K562 (cell line): ENCODE measurements around the gene CCDC93. TPM values are rescaled to one million over a fixed set of nuclear protein-coding genes. Genes with fewer than 3 reads are reported as not detected.

Source experiments
- ATAC-seq: fragments of 200-7000 bp; cut with Tn5 transposase; 3 replicates; pipeline ENCODE4 v1.9.1; 2020; ENCODE audit warnings: moderate library complexity
- BruUV-seq: library from RNA; stranded (reverse); fragments of 400-500 nt; replicated peaks from 2 replicates; lab custom pipeline; 2021; lab: Mats Ljungman, UMichigan
- CTCF ChIA-PET: fragments of 300-600 bp; formaldehyde crosslinking; extraction: SDS; loops from one replicate; lab custom pipeline; 2021; ENCODE audit warnings: low intra/inter-chr PET ratio; lab: Yijun Ruan, JAX
- POLR2A ChIA-PET: fragments of 300-600, 350-650 bp; sonication (Branson Sonifier 250); formaldehyde crosslinking; extraction: SDS; loops from one replicate; lab custom pipeline; 2021; ENCODE audit warnings: antibody characterized with exemption, inconsistent platforms; lab: Yijun Ruan, JAX
- DNase-seq, 4 experiments: peaks; one replicate each; pipeline versions ENCODE4 v3.0.0 to v3.0.0-alpha.2; 2011 to 2018; ENCODE audit warnings: low spot score in 3 of 4, mixed read lengths in 3 of 4; ENCODE audit errors: extremely low read depth in 1 of 4
- FAIRE-seq: peaks from 2 replicates; lab custom pipeline; 2011; peaks lifted over from hg19 to GRCh38; lab: Jason Lieb, UNC
- H2AFZ ChIP-seq: 2 replicates; pipeline ENCODE4 v1.6.0; 2011; ENCODE audit warnings: low read depth, low read length, control low read depth, inconsistent platforms
- H3K27ac ChIP-seq: fragments of 200-600 bp; 3 replicates; pipeline ENCODE4 v1.8.0; 2011; ENCODE audit warnings: low read depth, mild to moderate bottlenecking, control low read depth, inconsistent platforms, low read length, moderate library complexity, mixed read lengths; ENCODE audit errors: extremely low read depth
- H3K27me3 ChIP-seq, 2 experiments: fragments of 300-600 bp in 1 of 2; 2 replicates in 1 of 2; 3 replicates in 1 of 2; pipeline versions ENCODE4 v1.6.0 to v1.8.0; 2011; ENCODE audit warnings: inconsistent platforms in 2 of 2, low read length in 2 of 2, mild to moderate bottlenecking in 1 of 2, mixed read lengths in 1 of 2, moderate library complexity in 1 of 2; ENCODE audit not compliant: control insufficient read depth in 2 of 2, insufficient read depth in 2 of 2
- H3K36me3 ChIP-seq: fragments of 300-600 bp; 3 replicates; pipeline ENCODE4 v1.8.0; 2011; ENCODE audit warnings: mild to moderate bottlenecking, low read length, inconsistent platforms; ENCODE audit not compliant: control insufficient read depth, insufficient read depth
- H3K4me1 ChIP-seq, 2 experiments: fragments of 200-600 bp in 1 of 2; replicated peaks in 1 of 2; 2 replicates in 1 of 2; 3 replicates in 1 of 2; pipeline versions ENCODE4 v1.5.1 to v1.8.0; 2011; ENCODE audit warnings: inconsistent platforms in 2 of 2, low read length in 2 of 2, mild to moderate bottlenecking in 1 of 2, mixed read lengths in 1 of 2, moderate library complexity in 1 of 2; ENCODE audit not compliant: control insufficient read depth in 2 of 2, insufficient read depth in 2 of 2
- H3K4me2 ChIP-seq: 2 replicates; pipeline ENCODE4 v1.6.1; 2011; ENCODE audit warnings: low read length, control low read depth, inconsistent platforms, mixed read lengths; ENCODE audit not compliant: insufficient read depth
- H3K4me3 ChIP-seq: fragments of 200-600 bp; sonication (generic), shearing (Covaris generic); 2 replicates; pipeline ENCODE4 v1.5.1; 2016; ENCODE audit warnings: control low read depth, inconsistent platforms
- H3K79me2 ChIP-seq: fragments of 200-600 bp; 3 replicates; pipeline ENCODE4 v1.8.0; 2011; ENCODE audit warnings: low read length, inconsistent platforms; ENCODE audit not compliant: control insufficient read depth, insufficient read depth
- H3K9ac ChIP-seq, 2 experiments: 2 replicates each; pipeline versions ENCODE4 v1.6.0 to v1.6.1; 2011; ENCODE audit warnings: low read depth in 2 of 2, low read length in 2 of 2, control low read depth in 1 of 2, inconsistent platforms in 1 of 2, mild to moderate bottlenecking in 1 of 2, mixed read lengths in 1 of 2; ENCODE audit not compliant: insufficient read depth in 1 of 2
- H3K9me1 ChIP-seq: one replicate; pipeline ENCODE4 v1.6.0; 2011; ENCODE audit warnings: inconsistent platforms, mild to moderate bottlenecking, low read length, moderate library complexity; ENCODE audit not compliant: control insufficient read depth, insufficient read depth
- H3K9me3 ChIP-seq: replicated peaks from 2 replicates; pipeline ENCODE4 v1.5.1; 2011; ENCODE audit warnings: low read depth, low read length, inconsistent platforms; ENCODE audit not compliant: control insufficient read depth, insufficient read depth
- H4K20me1 ChIP-seq: replicated peaks from 2 replicates; pipeline ENCODE4 v1.6.1; 2011; ENCODE audit warnings: low read length, inconsistent platforms, mixed read lengths; ENCODE audit not compliant: control insufficient read depth, insufficient read depth
- ARID3A ChIP-seq: IDR thresholded peaks from 2 replicates; pipeline ENCODE4 v1.6.1; 2012; ENCODE audit warnings: low read depth, low read length, improper control_type of control experiment, borderline replicate concordance
- CHAMP1 ChIP-seq: fragments of 450-650 bp; IDR thresholded peaks from 2 replicates; pipeline ENCODE4 v1.6.1; 2016; ENCODE audit warnings: mild to moderate bottlenecking
- DDX20 ChIP-seq: fragments of 450-650 bp; IDR thresholded peaks from 2 replicates; pipeline ENCODE4 v1.6.1; 2016; ENCODE audit warnings: missing genetic modification characterization, low read depth, mild to moderate bottlenecking, missing compliant biosample characterization, moderate library complexity
- SFPQ ChIP-seq: fragments of 200-400 bp; formaldehyde crosslinking; IDR thresholded peaks from 2 replicates; pipeline ENCODE4 v1.6.1; 2017; ENCODE audit warnings: mild to moderate bottlenecking, low read depth, low read length, moderate library complexity
- TAF7 ChIP-seq: fragments of 450-650 bp; IDR thresholded peaks from 2 replicates; pipeline ENCODE4 v1.6.1; 2016; ENCODE audit warnings: missing genetic modification characterization, missing compliant biosample characterization
- ZNF121 ChIP-seq: sonication (generic); formaldehyde crosslinking; conservative IDR thresholded peaks from 2 replicates; pipeline ENCODE4 v1.8.0; 2022; ENCODE audit warnings: missing genetic modification reagents
- WGBS: fragments of 100-300 bp; shearing (Covaris generic); methylation state at CpG from one replicate; pipeline ENCODE4 v1.1.6; 2016; ENCODE audit warnings: low coverage, mixed read lengths; ENCODE audit not compliant: insufficient coverage; ENCODE audit errors: missing lambda C conversion rate; 5-methylcytosine and 5-hydroxymethylcytosine counted together
- in situ Hi-C: fragments of 300-500 bp; cut with MboI; formaldehyde crosslinking; loops from 4 replicates; pipeline ENCODE4 v1.15.0; 2018; ENCODE audit warnings: inconsistent platforms, mixed read lengths
- intact Hi-C: fragments of 100-400 bp; cut with micrococcal nuclease; formaldehyde crosslinking; loops from 2 replicates; pipeline ENCODE4 v1.14.2; 2022
- polyA plus RNA-seq, 8 experiments: library from polyadenylated mRNA; depleted of rRNA in 4 of 8; stranded (reverse) in 5 of 8; unstranded in 3 of 8; fragments of >200 nt; fragmentation: Nextera tagmentation in 2 of 8; fragmentation: Illumina TruSeq in 1 of 8; extraction: Ambion mirVana in 2 of 8; extraction: Trizol in 1 of 8; gene quantifications; 2 replicates each; pipeline versions ENCODE4 v1.2.1 to v1.2.3, GENCODE V29; 2011 to 2014; ENCODE audit warnings: inconsistent platforms in 1 of 8, missing spikeins in 1 of 8
- total RNA-seq, 7 experiments: library from RNA; depleted of rRNA in 6 of 7; stranded (reverse); fragments of >200 nt in 6 of 7; fragmentation: Illumina TruSeq in 2 of 7; extraction: Trizol in 2 of 7; gene quantifications; 2 replicates each; pipeline versions ENCODE4 v1.2.1 to v1.2.3, GENCODE V29; 2011 to 2021; ENCODE audit warnings: low replicate concordance in 1 of 7

Gene CCDC93
- total and polyA plus RNA-seq, 9 of the 15 experiments (the other 6 are each of a cell fraction or from before 2014, with no cell fraction given), result 3.3 to 19.3 (median 12.4) TPM

GRCh38 chr2:117976581-117976980 lies 37.3 kb downstream of the CCDC93 start:
- no peaks in the 10 kb centered on the region; the same call in 1 of the 2 replicates for H4K20me1 ChIP-seq
- no peak overlapping the region for H3K9ac ChIP-seq
- ChIA-PET POLR2A (no interaction called here), CTCF (no interaction called here)
- H3K4me1 ChIP-seq, result no peaks in the 10 kb centered on the region
- no peaks in the 10 kb centered on the region for H3K9me1 ChIP-seq
- FAIRE-seq, result no peak
- H3K27ac ChIP-seq, result no peak overlapping the region
- BruUV-seq, result no TSS peak
- 96% methylated on average over 2 of the region's 3 CpGs for WGBS
- intact Hi-C loops (no loop called here), in situ Hi-C loops (no loop called here)
- TF ChIP-seq ZNF121 (CRISPR knock-in tag) (no peak), ARID3A (no peak), TAF7 (tag) (no peak), DDX20 (tag) (no peak), CHAMP1 (no peak), SFPQ (no peak)
- no peaks in the 10 kb centered on the region for H3K9me3 ChIP-seq
- no peak for ATAC-seq
- no peaks in the 10 kb centered on the region for H3K79me2 ChIP-seq
- peaks cover 57% of the 10 kb centered on the region; the same call in 2 of the 3 replicates for H3K36me3 ChIP-seq
- H2AFZ ChIP-seq, result no peak overlapping the region
- DNase-seq, result no peak
- H3K4me3 ChIP-seq, result no peak overlapping the region
- H3K27me3 ChIP-seq, result no peaks in the 10 kb centered on the region
- no peak overlapping the region for H3K4me2 ChIP-seq
